SH-SY5Y (cell line): ENCODE measurements around the gene BET1L.

ENCODE experiments used
- GATA2 ChIP-seq: IDR thresholded peaks from 2 replicates; pipeline ENCODE4 v1.6.1; 2011; ENCODE audit warnings: mild to moderate bottlenecking, low read depth, low read length
- GATA3 ChIP-seq: IDR thresholded peaks from 2 replicates; pipeline ENCODE4 v1.6.1; 2011; ENCODE audit warnings: low read depth, mild to moderate bottlenecking, low read length, moderate library complexity

Gene BET1L

DNA sequence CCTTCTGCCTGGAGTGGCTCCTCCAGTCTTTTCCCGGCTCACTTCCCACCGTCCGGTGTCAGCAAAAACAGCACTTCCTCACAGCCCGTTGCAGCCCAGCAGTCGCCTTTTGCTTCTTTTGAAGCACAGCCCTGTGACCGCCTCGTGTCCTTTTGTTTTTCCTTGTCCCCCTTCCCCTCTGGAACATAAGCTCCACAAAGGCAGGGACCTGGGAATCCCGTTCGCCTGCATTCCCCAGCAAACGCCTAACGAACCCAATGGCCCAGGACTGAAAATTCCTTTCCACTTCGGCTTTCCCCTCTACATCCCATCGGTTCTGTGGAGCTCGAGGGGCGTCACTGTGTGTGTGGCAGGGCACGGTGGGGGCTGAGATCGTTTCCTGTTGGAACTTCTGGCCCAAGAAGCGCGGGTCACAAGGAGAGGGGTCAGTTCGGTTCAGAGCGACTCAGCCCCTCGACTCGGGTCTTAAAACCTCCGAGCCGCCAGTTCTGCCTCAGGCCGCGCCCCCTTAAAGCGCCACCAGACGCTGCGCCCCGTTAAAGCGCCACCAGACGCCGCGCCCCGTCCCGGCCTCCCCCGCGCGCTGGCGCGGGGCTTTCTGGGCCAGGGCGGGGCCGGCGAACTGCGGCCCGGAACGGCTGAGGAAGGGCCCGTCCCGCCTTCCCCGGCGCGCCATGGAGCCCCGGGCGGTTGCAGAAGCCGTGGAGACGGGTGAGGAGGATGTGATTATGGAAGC, 1.1 kb upstream of the BET1L start:
- TF ChIP-seq GATA2: no peak
- TF ChIP-seq GATA3: no peak

- TF ChIP-seq GATA2 (no peak), GATA3 (no peak)
Measured at GRCh38 chr11:207863-208180, 623 bp upstream of the BET1L start.

DNA sequence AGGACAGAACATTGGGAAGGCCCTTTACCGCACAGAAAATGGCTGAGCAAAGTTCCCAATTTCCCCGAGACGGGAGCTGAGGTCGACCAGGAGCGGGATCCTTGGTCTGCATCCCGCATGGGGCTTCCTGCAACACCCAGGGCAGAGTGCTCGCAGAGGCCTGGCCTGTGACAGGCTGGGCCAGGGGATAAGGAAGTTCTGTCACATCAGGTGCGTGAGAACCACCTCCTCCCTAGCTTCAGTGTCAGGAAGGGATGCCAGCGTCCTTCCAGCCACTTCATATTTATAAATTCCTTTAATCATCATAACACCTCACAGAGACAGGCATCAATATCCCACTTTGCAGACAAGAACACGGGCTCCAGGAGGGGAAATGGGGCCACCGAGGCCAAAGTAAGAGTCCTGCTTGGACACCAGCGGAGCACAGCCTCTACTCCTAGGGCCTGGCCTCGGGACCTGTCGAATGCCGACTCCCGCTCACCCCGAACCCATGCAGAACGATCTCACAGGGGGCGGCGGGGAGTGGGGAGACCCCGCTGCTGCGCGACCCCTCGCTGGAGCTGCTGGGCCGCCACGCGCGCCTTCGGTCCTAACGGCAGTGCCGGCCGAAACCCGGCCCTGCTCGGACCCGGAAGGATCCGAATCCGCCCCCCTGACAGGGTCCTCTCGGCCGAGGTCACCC, 532 bp downstream of the BET1L start:
- TF ChIP-seq GATA2 (no peak), GATA3 (no peak)

- no peak for TF ChIP-seq GATA3
- TF ChIP-seq GATA2: no peak
Measured at GRCh38 chr11:206002-206384, 1.2 kb downstream of the BET1L start.

GRCh38 chr11:205221-206001, 1.8 kb downstream of the BET1L start:
- TF ChIP-seq GATA3 (no peak), GATA2 (no peak)

DNA sequence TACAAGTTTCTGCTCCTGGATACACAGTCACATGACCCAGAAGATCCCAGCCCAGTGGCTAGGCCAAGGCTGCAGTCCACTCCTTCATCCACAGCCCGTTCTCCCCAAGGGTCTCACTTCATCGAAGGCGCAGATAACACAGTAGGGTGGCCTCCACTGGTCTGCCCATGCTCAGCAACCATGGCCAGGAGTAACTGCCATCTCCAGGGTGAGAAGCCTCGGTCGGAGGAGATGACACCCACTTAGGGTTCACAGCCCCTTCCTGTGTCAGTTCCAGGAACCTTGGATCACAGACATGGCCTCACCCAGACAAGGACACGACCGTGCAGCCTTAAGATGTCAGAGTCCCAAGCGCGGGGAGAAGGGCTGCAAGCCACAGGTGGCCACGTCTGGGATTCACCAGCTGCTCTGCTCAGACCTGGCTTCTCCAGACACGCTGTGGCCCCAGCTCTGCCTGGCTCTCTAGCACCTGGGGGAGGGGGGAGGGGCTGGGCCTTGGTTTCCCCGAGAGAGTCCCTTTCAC, 2.6 kb downstream of the BET1L start:
- TF ChIP-seq GATA3 (no peak), GATA2 (no peak)

GRCh38 chr11:203945-204586, 3.1 kb downstream of the BET1L start:
- TF ChIP-seq GATA3: no peak
- no peak for TF ChIP-seq GATA2

DNA sequence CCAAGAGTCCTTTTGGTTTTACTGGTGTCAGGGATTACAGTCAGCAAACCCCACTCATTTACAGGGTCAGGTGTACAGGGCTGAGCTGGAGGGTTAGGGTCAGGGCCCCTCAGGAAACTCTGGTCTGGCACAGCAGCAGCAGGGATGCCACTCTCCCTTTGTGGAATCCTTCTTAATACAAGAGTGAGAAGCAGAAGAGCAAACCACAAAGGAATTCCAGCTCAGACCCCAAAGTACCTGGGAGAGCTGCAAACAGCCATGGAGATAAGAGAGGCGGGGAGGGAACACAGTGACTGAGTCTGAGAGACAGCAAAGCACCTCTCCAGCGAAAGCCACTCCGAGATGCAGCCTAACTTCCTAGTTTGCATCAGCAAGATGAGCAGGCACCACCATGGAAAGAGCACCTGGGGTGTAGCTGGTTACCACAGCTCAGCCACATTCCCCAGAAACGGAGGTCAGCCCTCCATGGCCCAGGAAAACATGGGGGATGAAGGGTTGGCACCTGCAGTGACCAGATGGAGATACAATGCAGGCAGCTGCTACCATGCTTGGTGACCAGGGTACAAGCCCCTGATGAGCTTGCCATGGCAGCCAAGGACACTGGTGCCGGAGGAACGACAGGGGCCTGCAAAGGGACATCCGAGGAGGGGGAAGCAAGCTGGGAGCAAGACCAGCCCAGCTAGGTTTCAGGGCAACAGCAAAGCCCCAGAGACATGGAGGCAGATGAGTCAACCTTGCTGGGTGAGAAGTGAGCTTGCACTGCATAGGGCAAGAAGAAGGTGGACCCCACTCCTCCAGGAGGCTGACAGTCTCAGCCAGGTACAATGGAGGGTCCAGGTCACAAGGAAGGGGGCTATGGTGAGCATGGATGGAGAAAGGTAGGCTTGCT, 3.9 kb downstream of the BET1L start:
- TF ChIP-seq GATA3 (no peak), GATA2 (no peak)

DNA sequence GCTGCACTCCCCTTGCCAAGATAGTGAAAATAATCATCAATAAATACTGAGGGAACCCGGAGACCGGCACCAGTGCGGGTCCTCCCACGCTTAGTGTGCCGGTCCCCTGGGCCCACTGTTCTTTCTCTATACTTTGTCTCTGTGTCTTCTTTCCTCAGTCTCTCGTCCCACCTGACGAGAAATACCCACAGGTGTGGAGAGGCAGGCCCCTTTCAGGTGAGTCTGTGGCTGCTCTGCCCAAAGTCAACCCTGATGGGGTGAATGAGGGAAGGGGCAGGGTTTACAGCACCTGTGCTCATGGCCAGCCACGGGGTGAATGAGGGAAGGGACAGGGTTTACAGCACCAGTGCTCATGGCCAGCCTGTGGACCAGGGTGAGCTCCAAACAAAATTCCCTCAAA, 4.7 kb downstream of the BET1L start:
- TF ChIP-seq GATA2 (no peak), GATA3 (no peak)

DNA sequence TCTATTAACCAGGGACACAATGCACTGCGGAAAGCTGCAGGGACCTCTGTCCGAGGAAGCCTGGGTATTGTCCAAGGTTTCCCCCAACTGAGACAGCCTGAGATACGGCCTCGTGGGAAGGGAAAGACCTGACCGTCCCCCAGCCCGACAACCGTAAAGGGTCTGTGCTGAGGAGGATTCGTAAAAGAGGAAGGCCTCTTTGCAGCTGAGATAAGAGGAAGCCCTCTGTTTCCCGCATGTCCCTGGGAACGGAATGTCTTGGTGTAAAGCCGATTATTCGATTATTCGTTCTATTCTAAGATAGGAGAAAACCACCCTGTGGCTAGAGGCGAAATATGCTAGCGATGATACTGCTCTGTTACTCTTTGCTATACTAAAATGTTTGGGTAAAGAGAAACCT, 5.2 kb downstream of the BET1L start:
- TF ChIP-seq GATA2 (no peak), GATA3 (no peak)

- TF ChIP-seq GATA3: no peak
- no peak for TF ChIP-seq GATA2
Measured at GRCh38 chr11:200224-201003, 6.8 kb downstream of the BET1L start.

DNA sequence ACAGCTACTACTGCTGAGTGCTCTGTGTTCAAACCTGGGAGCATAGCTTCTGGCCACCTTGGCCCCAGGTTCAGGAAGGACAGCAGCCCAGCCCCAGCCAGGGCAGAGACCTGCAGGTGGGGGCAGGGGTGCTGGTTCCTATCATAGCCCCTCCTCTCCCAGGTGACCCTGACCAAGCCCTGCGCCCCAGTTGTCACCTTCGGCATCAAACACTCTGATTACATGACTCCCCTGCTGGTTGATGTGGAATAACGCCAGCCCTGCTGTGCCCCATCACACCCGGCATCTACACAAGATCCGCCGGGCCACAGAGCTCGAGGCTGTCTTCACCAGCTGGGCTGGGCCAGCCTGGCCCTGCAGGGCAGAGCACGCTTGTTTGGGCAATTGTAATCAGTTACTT, 7.4 kb downstream of the BET1L start:
- no peak for TF ChIP-seq GATA3
- TF ChIP-seq GATA2: no peak
